HFFc6 (cell line): ENCODE data around the gene CDH23. TPM values are rescaled to one million over a fixed set of nuclear protein-coding genes. Genes with fewer than 3 reads are reported as not detected.

Source experiments
- DNase-seq: peaks from one replicate; pipeline ENCODE4 v3.0.0-alpha.2; 2018
- H3K27ac Mint-ChIP-seq: 2 replicates; pipeline ENCODE4 v1.8.0; 2020; ENCODE audit warnings: mild to moderate bottlenecking, mixed read lengths
- H3K27me3 Mint-ChIP-seq: 2 replicates; pipeline ENCODE4 v1.8.0; 2021; ENCODE audit warnings: mild to moderate bottlenecking, moderate library complexity, mixed read lengths; ENCODE audit not compliant: insufficient read depth
- H3K36me3 Mint-ChIP-seq: 2 replicates; pipeline ENCODE4 v1.8.0; 2021; ENCODE audit warnings: low read depth, mixed read lengths
- H3K4me1 Mint-ChIP-seq: 2 replicates; pipeline ENCODE4 v1.8.0; 2020; ENCODE audit warnings: low read depth, mixed read lengths
- H3K4me3 Mint-ChIP-seq: 2 replicates; pipeline ENCODE4 v1.8.0; 2020; ENCODE audit warnings: mild to moderate bottlenecking, moderate library complexity, mixed read lengths
- H3K9me3 Mint-ChIP-seq: 2 replicates; pipeline ENCODE4 v1.8.0; 2020; ENCODE audit warnings: mild to moderate bottlenecking, mixed read lengths
- total RNA-seq, 6 experiments: library from RNA; stranded (reverse); fragmentation: NEBNext Ultra II Directional; extraction: Animal tissue kit (Norgen Biotek cat#: 25700); gene quantifications; 2 replicates in 1 of 6; 3 replicates in 5 of 6; pipeline ENCODE4 v1.2.3, GENCODE V29; 2021
- TF ChIP-seq, protein P1 (sequence below): fragments of 200-600 bp; sonication (generic); IDR thresholded peaks from 2 replicates; pipeline ENCODE4 v1.5.0; 2021; ENCODE audit warnings: antibody characterized with exemption, mild to moderate bottlenecking

Gene CDH23
- total RNA-seq, 6 experiments from 2014 or later, result 0.02 to 0.11 (median 0.04) TPM; not detected in 2

DNA sequence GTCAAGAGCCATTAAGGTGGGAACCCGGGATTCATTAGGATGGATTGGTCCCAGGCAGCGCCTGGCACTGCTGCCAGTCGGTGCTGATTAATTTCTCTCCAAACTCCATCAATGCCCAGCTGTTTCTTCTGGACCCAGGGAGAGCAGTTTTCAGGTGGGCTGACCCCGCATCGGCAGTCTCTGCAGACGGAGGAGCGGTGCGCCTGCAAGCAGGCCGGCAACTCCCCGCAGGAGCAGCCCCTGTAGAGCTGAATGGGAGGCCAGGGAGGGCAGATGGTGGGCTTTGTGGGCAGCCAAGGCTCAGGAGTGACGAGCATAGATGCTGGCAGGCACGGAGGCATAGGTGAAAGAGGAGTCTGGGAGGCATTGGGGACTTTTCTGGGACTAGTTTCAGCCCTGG is 56.5 kb downstream of the CDH23 start:
- H3K4me3 Mint-ChIP-seq, result no peak overlapping the region
- no peaks in the 10 kb centered on the region for H3K9me3 Mint-ChIP-seq
- H3K4me1 Mint-ChIP-seq, result no peaks in the 10 kb centered on the region
- H3K27ac Mint-ChIP-seq, result no peak overlapping the region
- no peaks in the 10 kb centered on the region for H3K36me3 Mint-ChIP-seq
- no peak for DNase-seq
- H3K27me3 Mint-ChIP-seq, result peaks cover 52% of the 10 kb centered on the region
- TF ChIP-seq, protein P1, sequence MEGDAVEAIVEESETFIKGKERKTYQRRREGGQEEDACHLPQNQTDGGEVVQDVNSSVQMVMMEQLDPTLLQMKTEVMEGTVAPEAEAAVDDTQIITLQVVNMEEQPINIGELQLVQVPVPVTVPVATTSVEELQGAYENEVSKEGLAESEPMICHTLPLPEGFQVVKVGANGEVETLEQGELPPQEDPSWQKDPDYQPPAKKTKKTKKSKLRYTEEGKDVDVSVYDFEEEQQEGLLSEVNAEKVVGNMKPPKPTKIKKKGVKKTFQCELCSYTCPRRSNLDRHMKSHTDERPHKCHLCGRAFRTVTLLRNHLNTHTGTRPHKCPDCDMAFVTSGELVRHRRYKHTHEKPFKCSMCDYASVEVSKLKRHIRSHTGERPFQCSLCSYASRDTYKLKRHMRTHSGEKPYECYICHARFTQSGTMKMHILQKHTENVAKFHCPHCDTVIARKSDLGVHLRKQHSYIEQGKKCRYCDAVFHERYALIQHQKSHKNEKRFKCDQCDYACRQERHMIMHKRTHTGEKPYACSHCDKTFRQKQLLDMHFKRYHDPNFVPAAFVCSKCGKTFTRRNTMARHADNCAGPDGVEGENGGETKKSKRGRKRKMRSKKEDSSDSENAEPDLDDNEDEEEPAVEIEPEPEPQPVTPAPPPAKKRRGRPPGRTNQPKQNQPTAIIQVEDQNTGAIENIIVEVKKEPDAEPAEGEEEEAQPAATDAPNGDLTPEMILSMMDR, result no peak

DNA sequence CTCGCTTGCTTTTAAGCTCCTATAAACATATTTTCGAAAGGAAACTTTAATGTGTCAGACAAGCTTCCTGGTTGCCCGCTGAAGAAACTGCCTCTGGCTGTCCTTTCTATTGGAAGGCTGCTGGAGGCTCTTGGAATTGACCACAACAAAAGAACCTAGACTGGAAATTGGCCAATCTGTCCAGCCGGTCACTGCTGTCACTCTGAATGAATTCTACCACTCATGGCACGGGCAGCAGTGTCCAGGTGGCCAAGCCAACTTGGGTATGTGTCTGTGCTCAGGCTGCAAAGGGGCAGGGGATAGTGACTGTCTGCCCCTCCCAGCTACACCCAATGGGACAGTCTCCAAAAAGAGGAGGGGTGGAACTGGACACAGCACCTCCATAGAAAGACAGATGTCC is 57.6 kb downstream of the CDH23 start:
- H3K27ac Mint-ChIP-seq, result no peak overlapping the region
- no peaks in the 10 kb centered on the region for H3K36me3 Mint-ChIP-seq
- TF ChIP-seq, protein P1, result no peak
- H3K27me3 Mint-ChIP-seq, result peaks cover 48% of the 10 kb centered on the region
- H3K9me3 Mint-ChIP-seq, result no peaks in the 10 kb centered on the region
- no peak for DNase-seq
- no peak overlapping the region for H3K4me3 Mint-ChIP-seq
- no peaks in the 10 kb centered on the region for H3K4me1 Mint-ChIP-seq

DNA sequence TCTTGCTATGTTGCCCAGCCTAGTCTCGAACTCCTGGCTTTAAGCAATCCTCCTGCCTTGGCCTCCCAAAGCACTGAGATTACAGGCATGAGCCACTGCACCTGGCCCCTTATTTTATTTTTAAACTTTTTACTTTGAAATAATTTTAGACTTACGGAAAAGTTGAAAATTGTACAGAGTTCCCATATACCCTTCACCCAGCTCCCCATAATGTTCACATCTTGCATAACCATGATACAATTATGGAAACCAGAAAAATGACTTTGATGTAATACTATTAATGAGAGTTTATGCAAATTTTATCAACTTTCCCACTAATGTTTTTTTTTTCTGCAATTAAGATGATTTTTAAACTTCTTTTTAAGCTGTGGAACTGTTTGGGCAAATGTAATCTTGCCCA is 58.3 kb downstream of the CDH23 start:
- Mint-ChIP-seq H3K36me3 (no peaks in the 10 kb centered on the region), H3K4me1 (no peaks in the 10 kb centered on the region), H3K27ac (no peak overlapping the region), H3K9me3 (no peaks in the 10 kb centered on the region), H3K27me3 (peaks cover 44% of the 10 kb centered on the region), H3K4me3 (no peak overlapping the region)
- no peak for DNase-seq
- TF ChIP-seq, protein P1, result no peak

DNA sequence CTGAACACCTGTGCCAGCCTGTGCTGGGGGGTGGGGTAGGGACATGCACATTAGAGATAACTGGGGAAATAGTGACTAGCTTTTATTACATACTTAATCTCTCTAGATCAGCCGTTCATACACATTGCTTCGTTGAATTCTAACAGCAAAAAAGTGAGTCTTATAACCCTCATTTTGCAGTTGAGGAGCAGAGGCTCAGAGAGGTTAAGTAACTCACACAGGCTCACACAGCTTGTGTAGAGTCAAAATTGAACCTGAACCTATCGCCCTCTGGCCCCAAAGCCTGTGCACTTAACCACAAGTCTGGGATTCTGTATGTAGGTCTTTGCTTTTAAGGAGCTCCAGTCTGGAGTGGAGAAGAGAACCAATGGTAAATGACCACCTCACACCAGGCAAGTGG is 59.9 kb downstream of the CDH23 start:
- Mint-ChIP-seq H3K9me3 (no peaks in the 10 kb centered on the region), H3K27ac (no peak overlapping the region), H3K4me1 (no peaks in the 10 kb centered on the region), H3K36me3 (no peaks in the 10 kb centered on the region), H3K4me3 (no peak overlapping the region), H3K27me3 (peaks cover 43% of the 10 kb centered on the region)
- TF ChIP-seq, protein P1, result no peak
- DNase-seq, result no peak

DNA sequence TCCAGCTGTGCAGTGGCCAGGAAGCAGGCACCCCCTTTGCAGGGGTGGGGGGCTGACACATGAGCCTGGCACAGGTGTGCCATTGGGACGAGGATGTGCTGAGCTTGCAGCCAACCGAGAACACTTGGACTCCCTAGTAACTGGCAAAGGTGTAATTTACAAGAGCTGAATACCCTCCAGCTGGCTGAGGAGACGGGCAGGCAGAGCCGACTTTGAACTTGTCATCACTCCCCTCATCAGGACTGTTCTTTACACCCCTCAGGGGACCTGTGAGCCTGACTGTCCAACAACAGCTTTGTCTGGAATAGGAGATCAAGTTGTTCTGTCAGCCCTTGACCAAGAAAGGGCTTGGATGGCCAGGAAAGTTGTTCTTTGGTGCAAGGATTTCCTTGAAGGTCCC is 61.2 kb downstream of the CDH23 start:
- H3K36me3 Mint-ChIP-seq, result no peaks in the 10 kb centered on the region
- TF ChIP-seq, protein P1, result no peak
- H3K9me3 Mint-ChIP-seq, result no peaks in the 10 kb centered on the region
- DNase-seq, result no peak
- H3K27ac Mint-ChIP-seq, result no peak overlapping the region
- peaks cover 53% of the 10 kb centered on the region for H3K27me3 Mint-ChIP-seq
- no peak overlapping the region for H3K4me3 Mint-ChIP-seq
- no peaks in the 10 kb centered on the region for H3K4me1 Mint-ChIP-seq

DNA sequence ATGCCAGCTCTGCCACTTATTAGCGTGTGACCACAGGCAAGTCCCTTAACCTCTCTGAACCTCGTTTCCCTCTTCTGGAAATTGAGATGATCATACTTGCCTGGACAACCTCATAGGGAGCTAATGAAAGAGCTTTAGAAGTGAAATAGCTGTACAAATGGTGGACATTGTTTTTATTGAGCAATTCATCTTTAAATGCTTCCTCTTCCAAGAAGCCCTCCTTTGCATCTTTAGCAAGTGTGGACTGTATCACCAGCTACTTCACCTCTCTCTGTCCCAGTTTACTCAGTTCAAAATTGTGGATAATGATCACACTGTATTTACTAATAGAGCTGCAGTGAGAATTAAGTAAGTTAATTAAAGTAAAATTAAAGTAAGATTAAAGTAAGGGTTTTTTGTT is 61.7 kb downstream of the CDH23 start:
- no peaks in the 10 kb centered on the region for H3K4me1 Mint-ChIP-seq
- no peak overlapping the region for H3K4me3 Mint-ChIP-seq
- TF ChIP-seq, protein P1, result no peak
- H3K36me3 Mint-ChIP-seq, result no peaks in the 10 kb centered on the region
- no peak for DNase-seq
- H3K9me3 Mint-ChIP-seq, result no peaks in the 10 kb centered on the region
- H3K27me3 Mint-ChIP-seq, result peaks cover 49% of the 10 kb centered on the region
- no peak overlapping the region for H3K27ac Mint-ChIP-seq
